ENCODE data around the gene BST2.

- TF ChIP-seq POLR2A (IDR thresholded peaks at IDR 0.05; ENCODE audit: control extremely low read depth in 1 of 2, low read depth in 2 of 2, low read length in 2 of 2): no peak
- peak; percentile 95 to 98 (median 98) for TF ChIP-seq CTCF (IDR thresholded peaks at IDR 0.05; ENCODE audit: control extremely low read depth in 1 of 3, insufficient read depth in 1 of 3, low read depth in 1 of 3, low read length in 3 of 3)
- no peak for TF ChIP-seq SP4 (IDR thresholded peaks at IDR 0.05; ENCODE audit: low read length)
- TF ChIP-seq CHD7 (IDR thresholded peaks at IDR 0.05; ENCODE audit: insufficient replicate concordance, low read length): no peak
These were observed 19.4 kb downstream of the BST2 start for GRCh38 chr19:17385878-17386611.

Data from H1 (cell line).